OCI-LY3 (cell line): ENCODE measurements around the gene PER3.

Source experiments
- CTCF ChIP-seq: fragments of 200-600, 300-600 bp; sonication (generic); IDR thresholded peaks from 2 replicates; pipeline ENCODE4 v1.5.1; 2014; ENCODE audit warnings: antibody characterized with exemption, low read length, low read depth
- EZH2phosphoT487 ChIP-seq: fragments of 200-600 bp; shearing (Covaris generic); IDR thresholded peaks from 2 replicates; pipeline ENCODE4 v1.6.1; 2018; ENCODE audit warnings: antibody characterized with exemption, mixed run types, low read depth

- TF ChIP-seq EZH2phosphoT487 = no peak
- no peak for TF ChIP-seq CTCF
Measured at GRCh38 chr1:7862211-7863060, 78.3 kb downstream of the PER3 start.
